DOHH2 (cell line): Measurements from ENCODE around the gene KISS1R.

Experiments
- EZH2phosphoT487 ChIP-seq: fragments of 200-600 bp; sonication (generic); IDR thresholded peaks from 2 replicates; pipeline ENCODE4 v1.6.1; 2017; ENCODE audit warnings: borderline replicate concordance, mild to moderate bottlenecking, antibody characterized with exemption, low read length, moderate library complexity, mixed read lengths
- TF ChIP-seq, protein P1 (sequence below): fragments of 200-600 bp; sonication (generic); IDR thresholded peaks from one replicate; pipeline ENCODE4 v1.5.1; 2014; ENCODE audit warnings: antibody characterized with exemption, mild to moderate bottlenecking, low read depth, low read length; ENCODE audit not compliant: poor library complexity, severe bottlenecking

DNA sequence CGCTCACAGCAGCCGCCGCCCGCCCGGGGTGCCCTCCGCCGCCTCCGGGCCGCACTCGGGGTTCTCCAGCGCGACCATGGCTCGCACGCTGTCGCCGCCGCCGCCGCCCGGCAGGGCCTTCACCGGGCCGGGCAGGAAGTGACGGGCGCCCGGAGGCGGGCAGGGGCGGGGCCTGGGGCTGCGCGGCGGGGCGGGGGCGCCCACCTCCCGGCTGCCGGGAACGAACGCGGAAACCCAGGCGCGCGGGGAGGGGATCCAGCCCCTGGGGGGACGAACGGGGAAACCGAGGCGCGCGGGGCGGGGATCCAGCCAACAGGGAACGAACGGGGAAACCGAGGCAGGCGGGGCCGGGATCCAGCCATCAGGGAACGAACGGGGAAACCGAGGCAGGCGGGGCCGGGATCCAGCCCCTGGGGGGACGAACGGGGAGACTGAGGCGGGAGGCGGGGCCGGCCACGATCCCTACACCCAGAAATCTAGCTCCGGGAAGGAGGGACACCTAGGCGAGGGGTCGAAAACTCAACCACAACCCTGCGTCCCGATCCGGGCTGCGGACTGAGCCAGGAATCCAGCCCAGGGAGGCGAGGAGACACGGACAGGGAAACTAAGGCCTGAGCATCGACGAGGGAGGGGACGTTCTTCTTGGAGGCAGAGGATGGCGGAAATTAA is 3.9 kb upstream of the KISS1R start, which contains the start of gene R3HDM4:
- TF ChIP-seq, protein P1, sequence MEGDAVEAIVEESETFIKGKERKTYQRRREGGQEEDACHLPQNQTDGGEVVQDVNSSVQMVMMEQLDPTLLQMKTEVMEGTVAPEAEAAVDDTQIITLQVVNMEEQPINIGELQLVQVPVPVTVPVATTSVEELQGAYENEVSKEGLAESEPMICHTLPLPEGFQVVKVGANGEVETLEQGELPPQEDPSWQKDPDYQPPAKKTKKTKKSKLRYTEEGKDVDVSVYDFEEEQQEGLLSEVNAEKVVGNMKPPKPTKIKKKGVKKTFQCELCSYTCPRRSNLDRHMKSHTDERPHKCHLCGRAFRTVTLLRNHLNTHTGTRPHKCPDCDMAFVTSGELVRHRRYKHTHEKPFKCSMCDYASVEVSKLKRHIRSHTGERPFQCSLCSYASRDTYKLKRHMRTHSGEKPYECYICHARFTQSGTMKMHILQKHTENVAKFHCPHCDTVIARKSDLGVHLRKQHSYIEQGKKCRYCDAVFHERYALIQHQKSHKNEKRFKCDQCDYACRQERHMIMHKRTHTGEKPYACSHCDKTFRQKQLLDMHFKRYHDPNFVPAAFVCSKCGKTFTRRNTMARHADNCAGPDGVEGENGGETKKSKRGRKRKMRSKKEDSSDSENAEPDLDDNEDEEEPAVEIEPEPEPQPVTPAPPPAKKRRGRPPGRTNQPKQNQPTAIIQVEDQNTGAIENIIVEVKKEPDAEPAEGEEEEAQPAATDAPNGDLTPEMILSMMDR: no peak
- TF ChIP-seq EZH2phosphoT487: no peak
